ENCODE measurements around the gene RHPN2. TPM values are rescaled to one million over a fixed set of nuclear protein-coding genes. Genes with fewer than 3 reads are reported as not detected.

Gene RHPN2
- total RNA-seq, 4 donors from 2014 or later, result 0.66 to 2.7 (median 0.78) TPM

DNA sequence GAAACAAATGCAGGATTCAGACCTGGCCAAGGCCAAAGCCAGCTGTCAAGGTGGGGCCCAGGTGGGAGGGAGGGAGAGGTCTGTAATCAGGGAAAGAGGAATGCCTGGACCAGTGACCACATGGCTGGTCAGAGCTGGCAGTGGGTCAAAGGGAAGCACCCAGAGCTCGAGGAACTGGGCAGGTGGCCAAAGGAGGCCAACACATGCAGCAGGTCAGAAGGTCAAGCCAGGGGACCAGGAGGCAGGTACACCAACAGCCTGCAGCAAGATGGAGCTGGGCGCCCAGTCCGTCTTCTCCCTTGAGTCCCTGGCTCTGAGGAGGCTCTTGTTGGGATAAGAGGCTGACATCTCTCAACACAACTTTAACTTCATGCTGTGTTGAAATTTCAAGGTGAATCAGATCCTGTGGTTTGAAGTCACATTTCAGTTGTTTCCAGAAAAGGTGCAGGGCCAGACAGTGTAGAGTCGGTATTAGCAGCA is 33.4 kb upstream of the RHPN2 start:
- TF ChIP-seq, protein P1, sequence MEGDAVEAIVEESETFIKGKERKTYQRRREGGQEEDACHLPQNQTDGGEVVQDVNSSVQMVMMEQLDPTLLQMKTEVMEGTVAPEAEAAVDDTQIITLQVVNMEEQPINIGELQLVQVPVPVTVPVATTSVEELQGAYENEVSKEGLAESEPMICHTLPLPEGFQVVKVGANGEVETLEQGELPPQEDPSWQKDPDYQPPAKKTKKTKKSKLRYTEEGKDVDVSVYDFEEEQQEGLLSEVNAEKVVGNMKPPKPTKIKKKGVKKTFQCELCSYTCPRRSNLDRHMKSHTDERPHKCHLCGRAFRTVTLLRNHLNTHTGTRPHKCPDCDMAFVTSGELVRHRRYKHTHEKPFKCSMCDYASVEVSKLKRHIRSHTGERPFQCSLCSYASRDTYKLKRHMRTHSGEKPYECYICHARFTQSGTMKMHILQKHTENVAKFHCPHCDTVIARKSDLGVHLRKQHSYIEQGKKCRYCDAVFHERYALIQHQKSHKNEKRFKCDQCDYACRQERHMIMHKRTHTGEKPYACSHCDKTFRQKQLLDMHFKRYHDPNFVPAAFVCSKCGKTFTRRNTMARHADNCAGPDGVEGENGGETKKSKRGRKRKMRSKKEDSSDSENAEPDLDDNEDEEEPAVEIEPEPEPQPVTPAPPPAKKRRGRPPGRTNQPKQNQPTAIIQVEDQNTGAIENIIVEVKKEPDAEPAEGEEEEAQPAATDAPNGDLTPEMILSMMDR (IDR thresholded peaks at IDR 0.05; ENCODE audit: low read depth), result no peak

DNA sequence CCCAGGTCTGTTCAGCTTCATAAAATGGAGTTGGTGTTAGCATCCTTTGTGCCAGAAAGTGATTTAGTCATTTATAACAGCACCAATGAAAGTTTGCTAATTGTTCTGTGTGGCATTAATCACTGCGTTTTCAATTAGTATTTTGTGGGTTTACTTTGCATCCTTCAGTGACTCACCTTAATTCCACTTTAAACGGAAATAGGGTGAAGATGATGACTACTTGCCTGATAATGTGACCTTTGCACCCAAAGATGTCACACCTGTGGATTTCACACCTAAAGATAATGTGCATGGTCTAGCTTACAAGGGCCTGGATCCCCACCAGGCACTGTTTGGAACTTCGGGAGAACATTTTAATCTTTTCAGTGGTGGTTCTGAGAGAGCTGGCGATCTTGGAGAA is 31.3 kb upstream of the RHPN2 start:
- TF ChIP-seq, protein P1 (IDR thresholded peaks at IDR 0.05; ENCODE audit: low read depth), result no peak

DNA sequence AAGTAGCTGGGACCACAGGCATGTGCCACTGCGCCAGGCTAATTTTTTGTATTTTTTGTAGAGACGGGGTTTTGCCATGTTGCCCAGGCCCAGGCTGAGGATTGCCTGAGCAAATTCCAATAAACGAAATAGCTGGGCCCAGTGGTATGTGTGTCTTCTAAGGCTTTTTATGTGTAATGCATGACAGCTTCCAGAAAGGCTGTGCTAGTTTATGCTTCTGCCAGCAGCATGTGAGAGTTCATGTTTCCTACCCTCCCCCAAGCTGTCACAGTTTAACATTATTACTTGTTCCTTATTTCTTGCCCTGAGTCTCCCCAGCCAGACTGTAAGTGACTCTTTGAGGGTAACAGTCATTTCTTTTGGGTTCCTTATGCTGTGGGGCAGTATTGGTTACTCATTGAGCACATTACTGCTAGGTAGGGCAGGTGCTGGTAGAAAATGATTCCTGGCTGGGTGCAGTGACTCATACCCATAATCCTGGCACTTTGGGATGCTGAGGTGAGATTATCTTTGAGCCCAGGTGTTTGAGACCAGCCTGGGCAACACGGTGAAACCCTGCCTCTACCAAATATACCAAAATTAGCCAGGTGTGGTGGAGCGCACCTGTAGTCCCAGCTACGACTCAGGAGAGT is 29.9 kb upstream of the RHPN2 start:
- TF ChIP-seq, protein P1 (IDR thresholded peaks at IDR 0.05; ENCODE audit: low read depth), result no peak

DNA sequence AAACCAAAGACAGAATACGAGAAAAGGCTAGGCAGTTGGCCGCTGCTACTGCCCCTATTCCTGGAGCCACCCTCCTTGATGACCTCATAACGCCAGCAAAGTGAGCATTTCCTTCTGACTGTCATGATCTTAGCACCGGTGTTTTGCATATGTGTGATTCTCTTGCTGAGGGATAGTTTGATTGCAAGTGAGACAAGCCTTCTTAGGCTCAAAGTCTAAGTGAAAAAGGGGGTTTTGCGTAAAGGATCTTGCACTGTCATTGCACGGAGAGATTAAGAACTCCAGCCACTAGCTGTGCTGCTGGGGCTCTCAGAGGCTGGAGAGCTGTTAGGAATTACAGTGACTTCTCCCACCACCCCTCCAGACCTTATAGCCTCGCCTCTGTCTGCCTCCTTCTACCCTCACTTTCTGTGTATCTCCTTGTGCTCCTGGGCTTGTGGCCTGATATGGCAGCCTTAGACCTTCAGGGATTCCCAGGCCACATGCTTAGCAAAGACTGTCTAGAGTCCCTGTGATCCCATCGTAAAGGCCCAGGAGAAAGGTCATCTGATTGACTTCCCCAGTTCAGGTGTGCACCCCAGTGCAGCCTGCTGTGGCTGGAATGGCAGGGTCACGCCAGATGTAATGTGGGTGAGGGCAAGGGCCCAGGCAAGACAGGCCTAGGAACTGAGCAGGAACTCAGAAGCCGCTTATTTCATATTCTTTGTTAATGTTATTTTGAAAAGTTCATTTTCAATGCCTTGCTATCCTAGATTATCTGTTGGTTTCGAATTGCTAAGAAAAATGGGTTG is 28.9 kb upstream of the RHPN2 start:
- TF ChIP-seq, protein P1 (IDR thresholded peaks at IDR 0.05; ENCODE audit: low read depth), result no peak

DNA sequence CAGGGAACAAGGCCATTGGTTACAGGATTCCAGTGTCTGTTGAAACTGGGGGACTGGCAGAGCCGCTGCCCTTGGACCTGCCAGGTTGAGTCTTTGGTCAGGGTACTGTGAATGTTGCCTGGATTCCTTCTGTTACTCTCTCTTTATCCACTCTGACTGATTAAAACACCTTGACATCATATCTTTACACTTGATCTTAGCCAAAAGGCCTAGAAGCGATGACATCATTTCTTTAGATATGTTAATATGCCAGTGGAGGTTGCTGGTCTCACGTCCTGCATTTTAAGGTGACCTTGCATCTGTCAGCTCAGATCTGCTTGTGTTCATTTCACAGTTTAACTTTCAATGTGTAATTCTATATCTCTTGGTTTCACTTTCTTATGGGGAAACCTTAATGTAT is 25.5 kb upstream of the RHPN2 start:
- TF ChIP-seq, protein P1 (IDR thresholded peaks at IDR 0.05; ENCODE audit: low read depth), result no peak

DNA sequence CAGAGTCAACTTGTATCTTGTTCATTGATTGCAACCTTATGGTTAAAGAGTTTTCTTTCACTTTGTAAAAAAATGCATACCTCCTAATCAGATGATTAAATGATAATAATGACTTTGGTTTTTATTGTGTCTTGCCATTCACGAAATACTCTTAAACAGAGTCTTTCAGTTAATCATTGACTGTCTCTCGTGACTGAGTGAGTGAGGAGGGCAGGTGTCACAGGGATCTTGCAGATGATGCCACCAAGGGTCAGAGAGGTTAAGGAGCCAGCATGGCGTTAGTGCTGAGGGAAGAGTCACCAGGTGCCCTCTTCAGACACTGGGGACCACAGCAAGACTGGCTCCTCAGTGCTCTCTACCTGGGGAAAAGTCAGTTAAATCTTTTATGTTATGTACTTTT is 24.3 kb upstream of the RHPN2 start:
- TF ChIP-seq, protein P1 (IDR thresholded peaks at IDR 0.05; ENCODE audit: low read depth), result no peak

DNA sequence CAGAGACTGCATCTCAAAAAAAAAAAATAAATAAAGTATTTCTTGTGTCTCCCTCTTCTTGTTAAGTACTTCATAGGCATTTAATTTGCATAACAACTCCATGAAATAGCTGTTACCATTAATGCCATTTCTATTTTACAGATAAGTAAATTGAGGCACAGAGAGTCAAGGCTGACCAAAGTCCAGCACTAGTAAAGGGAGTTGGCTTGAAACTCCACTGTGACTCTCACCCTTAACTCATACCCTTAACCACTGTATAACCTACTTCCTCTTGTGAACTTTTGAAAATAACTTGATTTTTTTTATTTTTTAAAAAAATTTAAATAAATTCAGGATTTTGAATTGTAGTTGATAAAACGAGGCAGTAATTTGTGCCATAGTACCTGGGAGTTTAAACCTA is 22.3 kb upstream of the RHPN2 start:
- TF ChIP-seq, protein P1 (IDR thresholded peaks at IDR 0.05; ENCODE audit: low read depth), result no peak
